CD4-positive, alpha-beta T cell (primary cell): ENCODE data around the gene LARGE1. TPM values are rescaled to one million over a fixed set of nuclear protein-coding genes. Genes with fewer than 3 reads are reported as not detected.

Source experiments
- ATAC-seq: fragments of 200-7000 bp; cut with Tn5 transposase; one replicate; pipeline ENCODE4 v1.10.0; 2022; ENCODE audit warnings: mild to moderate bottlenecking; ENCODE audit not compliant: poor library complexity
- CTCF ChIA-PET: fragments of 350-600 bp; sonication (Branson Sonifier 250); formaldehyde crosslinking; loops from one replicate; lab custom pipeline; 2021; ENCODE audit warnings: antibody characterized with exemption, inconsistent platforms; lab: Charles Lee
- POLR2A ChIA-PET: fragments of 350-600 bp; sonication (Branson Sonifier 250); formaldehyde crosslinking; loops from one replicate; lab custom pipeline; 2021; ENCODE audit warnings: antibody characterized with exemption, inconsistent platforms; lab: Charles Lee
- DNase-seq, 14 experiments: peaks; one replicate each; pipeline ENCODE4 v3.0.0-alpha.2; 2013 to 2020; ENCODE audit warnings: mixed read lengths in 2 of 14
- H3K27ac ChIP-seq, 2 donors: one replicate each; pipeline versions ENCODE4 v1.5.1 to v1.7.0; 2013; ENCODE audit warnings: low read length in 2 of 2, low read depth in 1 of 2, mild to moderate bottlenecking in 1 of 2
- H3K27me3 ChIP-seq, 2 experiments: 1 replicate in 1 of 2; 2 replicates in 1 of 2; pipeline versions ENCODE4 v1.6.1 to v1.7.0; 2013; ENCODE audit warnings: low read length in 2 of 2, control low read depth in 1 of 2, mild to moderate bottlenecking in 1 of 2, moderate library complexity in 1 of 2; ENCODE audit not compliant: insufficient read depth in 2 of 2, control insufficient read depth in 1 of 2
- H3K36me3 ChIP-seq: one replicate; pipeline ENCODE4 v1.6.1; 2013; ENCODE audit warnings: low read length, control low read depth; ENCODE audit not compliant: insufficient read depth
- H3K4me1 ChIP-seq: one replicate; pipeline ENCODE4 v1.6.1; 2013; ENCODE audit warnings: low read length, control low read depth; ENCODE audit not compliant: insufficient read depth
- H3K4me3 ChIP-seq: one replicate; pipeline ENCODE4 v1.5.1; 2013; ENCODE audit warnings: mild to moderate bottlenecking, low read length, moderate library complexity
- H3K9me3 ChIP-seq, 2 experiments: 1 replicate in 1 of 2; 2 replicates in 1 of 2; pipeline versions ENCODE4 v1.6.1 to v1.7.0; 2013; ENCODE audit warnings: low read length in 2 of 2, mild to moderate bottlenecking in 2 of 2, control low read depth in 1 of 2, moderate library complexity in 1 of 2; ENCODE audit not compliant: control insufficient read depth in 1 of 2, insufficient read depth in 1 of 2
- H3K27ac Mint-ChIP-seq: one replicate; pipeline ENCODE4 v1.8.0; 2020; ENCODE audit warnings: mixed read lengths
- H3K27me3 Mint-ChIP-seq: one replicate; pipeline ENCODE4 v1.8.0; 2021; ENCODE audit warnings: mixed read lengths
- H3K36me3 Mint-ChIP-seq: one replicate; pipeline ENCODE4 v1.8.0; 2021; ENCODE audit warnings: low read depth, mixed read lengths
- H3K4me1 Mint-ChIP-seq: one replicate; pipeline ENCODE4 v1.8.0; 2021; ENCODE audit warnings: low read depth, mixed read lengths
- H3K4me3 Mint-ChIP-seq: one replicate; pipeline ENCODE4 v1.8.0; 2020; ENCODE audit warnings: mild to moderate bottlenecking, mixed read lengths
- H3K9me3 Mint-ChIP-seq: one replicate; pipeline ENCODE4 v1.8.0; 2020; ENCODE audit warnings: mixed read lengths
- CTCF ChIP-seq: fragments of 200-600 bp; IDR thresholded peaks from one replicate; pipeline ENCODE4 v1.8.0; 2022; ENCODE audit warnings: antibody characterized with exemption, mild to moderate bottlenecking
- intact Hi-C, 2 experiments: fragments of 100-400 bp; cut with DNase I in 1 of 2; cut with micrococcal nuclease in 1 of 2; formaldehyde crosslinking; loops; one replicate each; pipeline versions ENCODE4 v1.15.1 to v1.9.0; 2023 to 2025; cut with DNase I, micrococcal nuclease
- total RNA-seq, 174 experiments: library from RNA in 2 of 174; stranded (reverse) in 2 of 174; gene quantifications; one replicate each; pipeline ENCODE4 v1.2.3 and lab custom pipeline; 2021 to 2026

The LARGE1 gene
- total RNA-seq, 2 experiments from 2014 or later, result 0.14 to 0.70 TPM

GRCh38 chr22:33639588-33640254 lies 280.6 kb downstream of the LARGE1 start:
- no peaks in the 10 kb centered on the region for H3K27me3 ChIP-seq
- Mint-ChIP-seq H3K27me3 (no peaks in the 10 kb centered on the region), H3K4me1 (no peaks in the 10 kb centered on the region), H3K9me3 (peaks cover 12% of the 10 kb centered on the region), H3K4me3 (no peak overlapping the region), H3K36me3 (no peaks in the 10 kb centered on the region), H3K27ac (no peak overlapping the region)
- ChIA-PET CTCF (no interaction called here), POLR2A (no interaction called here)
- intact Hi-C loops, result no loop called here
- no peaks in the 10 kb centered on the region for H3K4me1 ChIP-seq
- peaks cover 0 to 8% of the 10 kb centered on the region in 2 experiments for H3K9me3 ChIP-seq
- TF ChIP-seq CTCF, result no peak
- no peak for DNase-seq
- H3K36me3 ChIP-seq, result no peaks in the 10 kb centered on the region
- no peak overlapping the region for H3K4me3 ChIP-seq
- ATAC-seq, result no peak
- H3K27ac ChIP-seq, result no peak overlapping the region

- Mint-ChIP-seq H3K4me1 (no peaks in the 10 kb centered on the region), H3K27me3 (no peaks in the 10 kb centered on the region), H3K36me3 (no peaks in the 10 kb centered on the region), H3K4me3 (no peak overlapping the region), H3K9me3 (peaks cover 4% of the 10 kb centered on the region), H3K27ac (no peak overlapping the region)
- peaks cover 0 to 23% of the 10 kb centered on the region in 2 experiments for H3K9me3 ChIP-seq
- TF ChIP-seq CTCF, result no peak
- ATAC-seq, result no peak
- H3K27me3 ChIP-seq, result no peaks in the 10 kb centered on the region
- H3K4me3 ChIP-seq, result no peak overlapping the region
- H3K27ac ChIP-seq, result no peak overlapping the region
- H3K4me1 ChIP-seq, result no peaks in the 10 kb centered on the region
- intact Hi-C loops, result no loop called here
- DNase-seq, result no peak
- ChIA-PET POLR2A (no interaction called here), CTCF (no interaction called here)
- H3K36me3 ChIP-seq, result no peaks in the 10 kb centered on the region
These were observed 284.5 kb downstream of the LARGE1 start for GRCh38 chr22:33635766-33636165.

- no peak overlapping the region for H3K27ac Mint-ChIP-seq
These were observed 288.5 kb downstream of the LARGE1 start for GRCh38 chr22:33631777-33632176.

More at GRCh38 chr22:33631777-33632176, 288.5 kb downstream of the LARGE1 start:
- Mint-ChIP-seq H3K36me3 (no peaks in the 10 kb centered on the region), H3K27me3 (no peaks in the 10 kb centered on the region), H3K4me3 (no peak overlapping the region), H3K9me3 (peaks cover 5% of the 10 kb centered on the region), H3K4me1 (no peaks in the 10 kb centered on the region)
- intact Hi-C loops, result no loop called here
- Histone ChIP-seq H3K9me3 (peaks cover 0 to 28% of the 10 kb centered on the region in 2 experiments), H3K4me1 (no peaks in the 10 kb centered on the region), H3K27ac (no peak overlapping the region), H3K4me3 (no peak overlapping the region), H3K36me3 (no peaks in the 10 kb centered on the region), H3K27me3 (no peaks in the 10 kb centered on the region)
- DNase-seq (no peak), ATAC-seq (no peak)
- no peak for TF ChIP-seq CTCF
- ChIA-PET CTCF (no interaction called here), POLR2A (no interaction called here)
